Panc1 (cell line): ENCODE data around the gene SYPL2. TPM values are rescaled to one million over a fixed set of nuclear protein-coding genes. Genes with fewer than 3 reads are reported as not detected.

Source experiments
- ATAC-seq: fragments of 200-7000 bp; cut with Tn5 transposase; 2 replicates; pipeline ENCODE4 v1.9.1; 2020; ENCODE audit warnings: mild to moderate bottlenecking, moderate library complexity
- BruUV-seq: library from RNA; stranded (reverse); fragments of 400-500 nt; replicated peaks from 2 replicates; lab custom pipeline; 2021; lab: Mats Ljungman, UMichigan
- CTCF ChIA-PET: fragments of 300-600 bp; sonication (Branson Sonifier 250); formaldehyde crosslinking; loops from one replicate; lab custom pipeline; 2022; ENCODE audit warnings: antibody characterized with exemption; lab: Charles Lee
- POLR2A ChIA-PET: fragments of 300-600 bp; sonication (Branson Sonifier 250); formaldehyde crosslinking; loops from one replicate; lab custom pipeline; 2022; ENCODE audit warnings: antibody characterized with exemption; lab: Charles Lee
- DNase-seq: peaks from one replicate; pipeline ENCODE4 v3.0.0-alpha.2; 2010; ENCODE audit warnings: low read depth, low spot score
- H3K27ac ChIP-seq: 2 replicates; pipeline ENCODE4 v1.5.1; 2011; ENCODE audit warnings: mild to moderate bottlenecking, low read length, inconsistent platforms
- H3K27me3 ChIP-seq: fragments of 200-500 bp; sonication (Bioruptor generic); 2 replicates; pipeline ENCODE4 v1.6.0; 2014; ENCODE audit warnings: low read length, inconsistent platforms; ENCODE audit not compliant: control insufficient read depth, insufficient read depth
- H3K36me3 ChIP-seq: fragments of 200-500 bp; sonication (Bioruptor generic); 2 replicates; pipeline ENCODE4 v1.5.1; 2014; ENCODE audit warnings: inconsistent platforms, mild to moderate bottlenecking, low read length, moderate library complexity; ENCODE audit not compliant: control insufficient read depth, insufficient read depth
- H3K4me1 ChIP-seq: 2 replicates; pipeline ENCODE4 v1.5.1; 2011; ENCODE audit warnings: inconsistent platforms, mild to moderate bottlenecking, low read length, moderate library complexity; ENCODE audit not compliant: control insufficient read depth, insufficient read depth
- H3K4me3 ChIP-seq, 2 experiments: 2 replicates each; pipeline ENCODE4 v1.5.1; 2011 to 2012; ENCODE audit warnings: low read depth in 2 of 2, low read length in 2 of 2, mild to moderate bottlenecking in 2 of 2, inconsistent platforms in 1 of 2, moderate library complexity in 1 of 2
- H3K9me3 ChIP-seq: fragments of 200-500 bp; sonication (Bioruptor generic); 2 replicates; pipeline ENCODE4 v1.5.1; 2014; ENCODE audit warnings: low read depth, mild to moderate bottlenecking, inconsistent platforms, low read length, moderate library complexity; ENCODE audit not compliant: control insufficient read depth, insufficient read depth
- POLR2AphosphoS5 ChIP-seq: IDR thresholded peaks from 2 replicates; pipeline ENCODE4 v1.6.1; 2012; ENCODE audit warnings: mild to moderate bottlenecking, low read depth, low read length, moderate library complexity
- SIN3A ChIP-seq: IDR thresholded peaks from 2 replicates; pipeline ENCODE4 v1.6.1; 2012; ENCODE audit warnings: low read depth, mild to moderate bottlenecking, low read length, moderate library complexity, borderline replicate concordance; ENCODE audit not compliant: insufficient read depth
- TCF7L2 ChIP-seq: IDR thresholded peaks from 2 replicates; pipeline ENCODE4 v1.6.1; 2011; ENCODE audit warnings: mild to moderate bottlenecking, low read depth, low read length, inconsistent platforms
- in situ Hi-C: cut with HindIII; loops from 2 replicates; pipeline ENCODE4 v1.10.0; 2016; ENCODE audit warnings: low sequenced_read_pairs, low pct_unique_long_range_greater_than_20kb
- intact Hi-C: fragments of 100-400 bp; cut with micrococcal nuclease; formaldehyde crosslinking; loops from one replicate; pipeline ENCODE4 v1.10.0; 2022; ENCODE audit not compliant: unreplicated experiment
- total RNA-seq: library from RNA; stranded (reverse); gene quantifications from one replicate; pipeline ENCODE4 v1.2.1, GENCODE V29; 2021; ENCODE audit not compliant: unreplicated experiment
- TF ChIP-seq, protein P1 (sequence below): fragments of 450-650 bp; IDR thresholded peaks from 2 replicates; pipeline ENCODE4 v1.5.1; 2017; ENCODE audit warnings: mild to moderate bottlenecking
- TF ChIP-seq, protein P2 (sequence below), 2 experiments: IDR thresholded peaks; 2 replicates each; pipeline ENCODE4 v1.6.1; 2011 to 2012; ENCODE audit warnings: low read depth in 2 of 2, control low read depth in 1 of 2, low read length in 1 of 2, mild to moderate bottlenecking in 1 of 2, moderate library complexity in 1 of 2; ENCODE audit not compliant: insufficient read depth in 1 of 2

SYPL2 gene
- total RNA-seq, 1 experiment from 2014 or later: 0.74 TPM

DNA sequence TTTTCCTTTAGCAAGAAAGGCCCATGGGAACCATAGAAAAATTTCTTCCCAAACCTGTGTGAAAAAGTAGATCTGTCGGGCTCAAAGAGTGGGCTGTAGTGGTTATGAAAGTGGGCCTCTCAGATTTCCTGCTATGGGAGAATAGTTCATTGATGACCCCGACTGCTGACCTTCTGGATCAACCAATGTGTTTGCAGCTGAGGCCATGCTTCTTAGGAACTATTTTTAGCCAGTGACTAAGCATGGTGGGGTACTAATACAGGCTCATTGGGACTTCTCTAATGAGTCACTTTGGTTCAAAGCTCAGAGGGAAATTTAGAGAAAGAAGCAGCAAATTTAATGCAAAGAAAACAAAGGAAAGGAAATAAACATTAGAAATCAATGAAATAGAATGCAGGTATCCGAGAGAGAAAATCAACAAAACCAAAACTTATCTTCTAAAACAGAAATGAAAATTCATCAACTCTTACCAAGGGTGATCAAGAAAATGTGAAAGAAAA, 27.5 kb upstream of the SYPL2 start:
- no peak overlapping the region for H3K27ac ChIP-seq
- H3K36me3 ChIP-seq: no peaks in the 10 kb centered on the region
- POLR2A ChIA-PET: interaction anchor here (0.6 kb wide), 1 partner anchor 1949 kb away, joined by 3 read pairs; no protein-coding TSS in a partner anchor
- DNase-seq (peak; percentile 10), ATAC-seq (no peak)
- CTCF ChIA-PET: no interaction called here
- H3K4me1 ChIP-seq: no peaks in the 10 kb centered on the region
- no TSS peak for BruUV-seq
- H3K27me3 ChIP-seq: peaks cover 9% of the 10 kb centered on the region
- no peak overlapping the region for H3K4me3 ChIP-seq
- intact Hi-C loops: loop anchor here (10.0 kb wide), 1 partner anchor 96 kb away; the partner anchor contains the start of gene GPR61
- TF ChIP-seq, protein P1, sequence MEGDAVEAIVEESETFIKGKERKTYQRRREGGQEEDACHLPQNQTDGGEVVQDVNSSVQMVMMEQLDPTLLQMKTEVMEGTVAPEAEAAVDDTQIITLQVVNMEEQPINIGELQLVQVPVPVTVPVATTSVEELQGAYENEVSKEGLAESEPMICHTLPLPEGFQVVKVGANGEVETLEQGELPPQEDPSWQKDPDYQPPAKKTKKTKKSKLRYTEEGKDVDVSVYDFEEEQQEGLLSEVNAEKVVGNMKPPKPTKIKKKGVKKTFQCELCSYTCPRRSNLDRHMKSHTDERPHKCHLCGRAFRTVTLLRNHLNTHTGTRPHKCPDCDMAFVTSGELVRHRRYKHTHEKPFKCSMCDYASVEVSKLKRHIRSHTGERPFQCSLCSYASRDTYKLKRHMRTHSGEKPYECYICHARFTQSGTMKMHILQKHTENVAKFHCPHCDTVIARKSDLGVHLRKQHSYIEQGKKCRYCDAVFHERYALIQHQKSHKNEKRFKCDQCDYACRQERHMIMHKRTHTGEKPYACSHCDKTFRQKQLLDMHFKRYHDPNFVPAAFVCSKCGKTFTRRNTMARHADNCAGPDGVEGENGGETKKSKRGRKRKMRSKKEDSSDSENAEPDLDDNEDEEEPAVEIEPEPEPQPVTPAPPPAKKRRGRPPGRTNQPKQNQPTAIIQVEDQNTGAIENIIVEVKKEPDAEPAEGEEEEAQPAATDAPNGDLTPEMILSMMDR: no peak
- no peak for TF ChIP-seq TCF7L2
- no peak for TF ChIP-seq POLR2AphosphoS5
- TF ChIP-seq SIN3A: no peak
- TF ChIP-seq, protein P2, sequence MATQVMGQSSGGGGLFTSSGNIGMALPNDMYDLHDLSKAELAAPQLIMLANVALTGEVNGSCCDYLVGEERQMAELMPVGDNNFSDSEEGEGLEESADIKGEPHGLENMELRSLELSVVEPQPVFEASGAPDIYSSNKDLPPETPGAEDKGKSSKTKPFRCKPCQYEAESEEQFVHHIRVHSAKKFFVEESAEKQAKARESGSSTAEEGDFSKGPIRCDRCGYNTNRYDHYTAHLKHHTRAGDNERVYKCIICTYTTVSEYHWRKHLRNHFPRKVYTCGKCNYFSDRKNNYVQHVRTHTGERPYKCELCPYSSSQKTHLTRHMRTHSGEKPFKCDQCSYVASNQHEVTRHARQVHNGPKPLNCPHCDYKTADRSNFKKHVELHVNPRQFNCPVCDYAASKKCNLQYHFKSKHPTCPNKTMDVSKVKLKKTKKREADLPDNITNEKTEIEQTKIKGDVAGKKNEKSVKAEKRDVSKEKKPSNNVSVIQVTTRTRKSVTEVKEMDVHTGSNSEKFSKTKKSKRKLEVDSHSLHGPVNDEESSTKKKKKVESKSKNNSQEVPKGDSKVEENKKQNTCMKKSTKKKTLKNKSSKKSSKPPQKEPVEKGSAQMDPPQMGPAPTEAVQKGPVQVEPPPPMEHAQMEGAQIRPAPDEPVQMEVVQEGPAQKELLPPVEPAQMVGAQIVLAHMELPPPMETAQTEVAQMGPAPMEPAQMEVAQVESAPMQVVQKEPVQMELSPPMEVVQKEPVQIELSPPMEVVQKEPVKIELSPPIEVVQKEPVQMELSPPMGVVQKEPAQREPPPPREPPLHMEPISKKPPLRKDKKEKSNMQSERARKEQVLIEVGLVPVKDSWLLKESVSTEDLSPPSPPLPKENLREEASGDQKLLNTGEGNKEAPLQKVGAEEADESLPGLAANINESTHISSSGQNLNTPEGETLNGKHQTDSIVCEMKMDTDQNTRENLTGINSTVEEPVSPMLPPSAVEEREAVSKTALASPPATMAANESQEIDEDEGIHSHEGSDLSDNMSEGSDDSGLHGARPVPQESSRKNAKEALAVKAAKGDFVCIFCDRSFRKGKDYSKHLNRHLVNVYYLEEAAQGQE (IDR thresholded peaks at IDR 0.05; ENCODE audit: insufficient read depth in 1 of 2, low read depth in 2 of 2, low read length in 1 of 2): no peak
- in situ Hi-C loops: no loop called here
- H3K9me3 ChIP-seq: no peaks in the 10 kb centered on the region

DNA sequence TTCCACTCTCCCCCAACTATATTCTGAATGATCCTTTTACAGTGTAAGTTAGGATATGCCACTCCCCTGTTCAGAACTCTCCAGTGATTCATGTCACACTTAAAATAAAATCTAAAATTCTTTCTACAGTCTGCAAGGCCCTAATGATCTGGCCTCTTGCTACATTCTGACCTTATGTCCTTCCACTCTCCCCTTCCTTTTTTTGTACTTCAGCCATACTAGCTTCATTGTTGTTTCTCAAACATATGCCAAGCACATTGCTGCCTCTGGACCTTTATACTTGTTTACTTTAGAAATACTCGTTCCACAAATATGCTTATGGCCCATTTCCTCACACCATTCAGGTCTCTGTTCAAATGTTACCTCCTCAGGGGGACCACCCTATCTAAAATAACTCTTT, 25.3 kb upstream of the SYPL2 start:
- TF ChIP-seq SIN3A (no peak), TCF7L2 (no peak), POLR2AphosphoS5 (no peak)
- TF ChIP-seq, protein P1: no peak
- TF ChIP-seq, protein P2 (IDR thresholded peaks at IDR 0.05; ENCODE audit: insufficient read depth in 1 of 2, low read depth in 2 of 2, low read length in 1 of 2): no peak
- in situ Hi-C loops (no loop called here), intact Hi-C loops (no loop called here)
- ATAC-seq (no peak), DNase-seq (no peak)
- no peaks in the 10 kb centered on the region for H3K9me3 ChIP-seq
- no peaks in the 10 kb centered on the region for H3K4me1 ChIP-seq
- peaks cover 12% of the 10 kb centered on the region for H3K27me3 ChIP-seq
- H3K36me3 ChIP-seq: no peaks in the 10 kb centered on the region
- CTCF ChIA-PET: no interaction called here
- BruUV-seq: no TSS peak
- no peak overlapping the region for H3K4me3 ChIP-seq
- POLR2A ChIA-PET: no interaction called here
- no peak overlapping the region for H3K27ac ChIP-seq
